PC-3 (cell line): Measurements from ENCODE around the gene IQSEC3.

Source experiments
- CTCF ChIP-seq: fragments of 300-600 bp; sonication (generic); conservative IDR thresholded peaks from 2 replicates; pipeline ENCODE4 v1.5.1; 2017; ENCODE audit warnings: antibody characterized with exemption, low read depth, mild to moderate bottlenecking, low read length
- EZH2 ChIP-seq: fragments of 300-600 bp; sonication (generic); IDR thresholded peaks from one replicate; pipeline ENCODE4 v1.6.1; 2017; ENCODE audit warnings: antibody characterized with exemption, mild to moderate bottlenecking, low read length; ENCODE audit not compliant: unreplicated experiment
- EZH2phosphoT487 ChIP-seq: fragments of 300-600 bp; sonication (generic); IDR thresholded peaks from 2 replicates; pipeline ENCODE4 v1.6.1; 2018; ENCODE audit warnings: mild to moderate bottlenecking, antibody characterized with exemption, low read length, borderline replicate concordance

DNA sequence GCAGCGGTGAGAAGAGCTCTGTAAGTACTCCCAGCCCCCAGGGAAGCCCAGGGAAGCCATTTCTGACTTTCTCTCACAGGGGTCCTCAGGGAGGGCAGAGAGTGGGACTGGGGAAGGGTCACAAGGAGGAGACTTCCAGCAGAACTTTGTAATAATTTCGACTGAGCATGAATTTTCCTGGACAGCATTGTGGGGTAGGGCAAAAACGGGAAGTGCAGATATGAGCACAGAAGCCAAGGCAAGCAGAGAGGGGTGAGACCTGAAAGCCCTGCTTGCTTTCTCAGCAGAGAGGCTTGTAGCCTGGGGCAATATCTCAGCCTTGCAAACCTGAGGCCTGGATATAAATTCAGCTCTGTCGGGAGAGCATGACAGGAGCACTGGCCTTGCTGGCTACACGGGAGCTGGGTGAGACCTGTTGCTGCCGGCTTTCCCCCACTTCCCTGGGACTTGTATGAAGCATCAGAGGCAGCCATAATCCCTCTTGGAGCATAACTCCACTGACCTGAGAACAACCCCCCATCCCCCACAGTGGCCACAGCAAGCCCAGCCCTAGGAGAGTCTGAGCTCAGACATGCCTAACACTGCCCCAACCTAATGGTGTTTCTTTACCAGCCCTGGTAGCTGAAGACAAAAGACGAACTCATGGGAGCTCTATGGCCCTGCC lies 9.8 kb upstream of the IQSEC3 start:
- TF ChIP-seq EZH2, result no peak
- no peak for TF ChIP-seq CTCF
- no peak for TF ChIP-seq EZH2phosphoT487
